ENCODE measurements around the gene NINJ1. TPM values are rescaled to one million over a fixed set of nuclear protein-coding genes. Genes with fewer than 3 reads are reported as not detected.

The NINJ1 gene
- total RNA-seq, 1 experiment from 2014 or later = 41.3 TPM

GRCh38 chr9:93086447-93087224 is 47.4 kb downstream of the NINJ1 start:
- CTCF ChIA-PET = no interaction called here
- peaks cover 12% of the 10 kb centered on the region for H3K36me3 Mint-ChIP-seq
- POLR2A ChIA-PET = no interaction called here
- H3K27me3 Mint-ChIP-seq (ENCODE audit: low read depth) = no peaks in the 10 kb centered on the region; the same call in 1 of the 2 replicates
- no peak overlapping the region for H3K4me3 Mint-ChIP-seq
- TF ChIP-seq ZNF512 (CRISPR knock-in tag; IDR thresholded peaks at IDR 0.05; ENCODE audit: borderline replicate concordance) (no peak), SMAD3 (CRISPR knock-in tag; IDR thresholded peaks at IDR 0.05; ENCODE audit: borderline replicate concordance) (no peak), CDX4 (CRISPR knock-in tag; IDR thresholded peaks at IDR 0.05; ENCODE audit: borderline replicate concordance) (no peak), TP53 (CRISPR knock-in tag; IDR thresholded peaks at IDR 0.05) (no peak), JAZF1 (CRISPR knock-in tag; IDR thresholded peaks at IDR 0.05) (no peak), NR3C1 (CRISPR knock-in tag; conservative IDR thresholded peaks at IDR 0.05; ENCODE audit: low read depth) (no peak), MYBL2 (CRISPR knock-in tag; IDR thresholded peaks at IDR 0.05) (no peak), IRF1 (CRISPR knock-in tag; IDR thresholded peaks at IDR 0.05) (no peak), HMGXB4 (CRISPR knock-in tag; IDR thresholded peaks at IDR 0.05) (no peak), ZNF532 (CRISPR knock-in tag; IDR thresholded peaks at IDR 0.05; ENCODE audit: borderline replicate concordance) (no peak), FOXP1 (CRISPR knock-in tag; IDR thresholded peaks at IDR 0.05; ENCODE audit: borderline replicate concordance) (no peak), KAT7 (CRISPR knock-in tag; IDR thresholded peaks at IDR 0.05; ENCODE audit: borderline replicate concordance) (no peak), ZMAT4 (CRISPR knock-in tag; IDR thresholded peaks at IDR 0.05) (no peak), MLX (CRISPR knock-in tag; IDR thresholded peaks at IDR 0.05) (no peak), SP1 (CRISPR knock-in tag; conservative IDR thresholded peaks at IDR 0.05) (no peak), AR (CRISPR knock-in tag; IDR thresholded peaks at IDR 0.05) (no peak), ZNF121 (CRISPR knock-in tag; IDR thresholded peaks at IDR 0.05) (no peak)
- peaks cover 11% of the 10 kb centered on the region for H3K9me3 Mint-ChIP-seq
- ATAC-seq (no peak), DNase-seq (ENCODE audit: low spot score) (no peak)
- no peak overlapping the region for H3K27ac Mint-ChIP-seq
- peaks cover 2% of the 10 kb centered on the region; the same call in 1 of the 2 replicates for H3K4me1 Mint-ChIP-seq
